ENCODE results near the gene JAG2. TPM values are rescaled to one million over a fixed set of nuclear protein-coding genes. Genes with fewer than 3 reads are reported as not detected.

The JAG2 gene
- total and polyA plus RNA-seq, 11 donors: 19.1 to 62.4 (median 25.9) TPM

GRCh38 chr14:105159344-105159743, 9.2 kb downstream of the JAG2 start:
- peaks cover 0 to 24% (median 4%) of the 10 kb centered on the region in 12 donors for H3K4me1 ChIP-seq
- H3K9me3 ChIP-seq: no peaks in the 10 kb centered on the region
- no peak for DNase-seq
- intact Hi-C loops (cut with DNase I): loop anchor here in 1 of 10 donors (10.0 kb wide), 1 partner anchor 65 kb away; no protein-coding TSS in a partner anchor
- WGBS, 4 donors: 84 to 92% (median 85%) methylated on average over 14 of the region's 14 CpGs
- TF ChIP-seq POLR2A (IDR thresholded peaks at IDR 0.05): no peak
- no peak for TF ChIP-seq CTCF (IDR thresholded peaks at IDR 0.05)
- H3K4me3 ChIP-seq: no peak overlapping the region
- H3K27ac ChIP-seq: no peak overlapping the region
- no peaks in the 10 kb centered on the region for H3K27me3 ChIP-seq
- H3K36me3 ChIP-seq: peaks cover 0 to 7% (median 0%) of the 10 kb centered on the region in 9 donors
- no peak for ATAC-seq

GRCh38 chr14:105158794-105159193, 9.8 kb downstream of the JAG2 start:
- 81 to 87% (median 85%) methylated on average over 8 to 12 of the region's 12 CpGs for WGBS, 4 donors
- H3K36me3 ChIP-seq: peaks cover 0 to 7% (median 0%) of the 10 kb centered on the region in 9 donors
- no peak overlapping the region for H3K27ac ChIP-seq
- DNase-seq (no peak), ATAC-seq (no peak)
- H3K27me3 ChIP-seq: no peaks in the 10 kb centered on the region
- H3K9me3 ChIP-seq: no peaks in the 10 kb centered on the region
- no peak overlapping the region for H3K4me3 ChIP-seq
- TF ChIP-seq CTCF (IDR thresholded peaks at IDR 0.05) (no peak), POLR2A (IDR thresholded peaks at IDR 0.05) (no peak)
- intact Hi-C loops (cut with DNase I): loop anchor here in 1 of 10 donors (10.0 kb wide), 1 partner anchor 64 kb away; no protein-coding TSS in a partner anchor
- peaks cover 0 to 30% (median 7%) of the 10 kb centered on the region in 12 donors for H3K4me1 ChIP-seq

- H3K27me3 ChIP-seq: no peaks in the 10 kb centered on the region
- TF ChIP-seq POLR2A (IDR thresholded peaks at IDR 0.05) (no peak), CTCF (IDR thresholded peaks at IDR 0.05) (no peak)
- H3K4me1 ChIP-seq: peaks cover 0 to 39% (median 15%) of the 10 kb centered on the region in 12 donors
- no peaks in the 10 kb centered on the region for H3K9me3 ChIP-seq
- DNase-seq (no peak), ATAC-seq (no peak)
- intact Hi-C loops (cut with DNase I): loop anchor here in 1 of 10 donors (10.0 kb wide), 1 partner anchor 63 kb away; no protein-coding TSS in a partner anchor
- peaks cover 0 to 7% (median 0%) of the 10 kb centered on the region in 9 donors for H3K36me3 ChIP-seq
- 82 to 98% (median 93%) methylated on average over 9 to 15 of the region's 15 CpGs for WGBS, 4 donors
- H3K4me3 ChIP-seq: no peak overlapping the region
- H3K27ac ChIP-seq: no peak overlapping the region
Measured at GRCh38 chr14:105157872-105158271, 10.7 kb downstream of the JAG2 start.

GRCh38 chr14:105156414-105157375, 11.9 kb downstream of the JAG2 start:
- DNase-seq (no peak), ATAC-seq (no peak)
- Histone ChIP-seq H3K4me3 (no peak overlapping the region), H3K4me1 (peaks cover 6 to 44% (median 25%) of the 10 kb centered on the region in 12 donors), H3K27me3 (no peaks in the 10 kb centered on the region), H3K9me3 (no peaks in the 10 kb centered on the region), H3K27ac (no peak overlapping the region), H3K36me3 (peaks cover 0 to 9% (median 0%) of the 10 kb centered on the region in 9 donors)
- 82 to 87% (median 85%) methylated on average over 28 to 31 of the region's 31 CpGs for WGBS, 4 donors
- TF ChIP-seq POLR2A (IDR thresholded peaks at IDR 0.05): no peak
- no peak for TF ChIP-seq CTCF (IDR thresholded peaks at IDR 0.05)
- intact Hi-C loops (cut with DNase I): loop anchor here in 1 of 10 donors (10.0 kb wide), 1 partner anchor 62 kb away; no protein-coding TSS in a partner anchor

Measured in heart left ventricle (tissue), 16 donors.